ENCODE measurements around the gene CDH12.
A peak's percentile ranks its signal among the peaks of the same experiment; 100 is the strongest.
"Not testable (repeated sequence)": the region's sequence is repeated elsewhere in the genome, so short reads cannot be mapped to it uniquely, and the experiment has no call there.

Gene CDH12

DNA sequence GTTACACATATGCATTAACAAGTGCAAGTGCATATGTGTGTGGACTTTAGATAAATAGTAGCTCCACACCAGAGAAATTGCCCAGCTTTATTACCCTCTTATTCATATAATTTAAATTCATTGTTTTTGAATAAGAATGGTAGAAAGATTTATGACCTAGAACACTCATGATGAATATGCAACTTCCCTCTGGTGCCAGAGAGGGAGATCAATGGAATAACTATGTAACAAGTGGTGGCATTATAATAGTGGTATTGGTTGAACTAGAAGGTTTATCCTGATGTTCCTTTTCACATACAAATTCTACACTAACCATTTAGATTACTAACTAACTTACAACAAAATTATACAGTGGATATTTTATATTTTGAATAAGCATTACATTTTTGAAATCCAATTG, 607.4 kb downstream of the CDH12 start:
- no peak for DNase-seq
- in situ Hi-C loops (cut with MboI; ENCODE audit: low pct_unique_long_range_greater_than_20kb, low sequenced_read_pairs) = no loop called here

DNA sequence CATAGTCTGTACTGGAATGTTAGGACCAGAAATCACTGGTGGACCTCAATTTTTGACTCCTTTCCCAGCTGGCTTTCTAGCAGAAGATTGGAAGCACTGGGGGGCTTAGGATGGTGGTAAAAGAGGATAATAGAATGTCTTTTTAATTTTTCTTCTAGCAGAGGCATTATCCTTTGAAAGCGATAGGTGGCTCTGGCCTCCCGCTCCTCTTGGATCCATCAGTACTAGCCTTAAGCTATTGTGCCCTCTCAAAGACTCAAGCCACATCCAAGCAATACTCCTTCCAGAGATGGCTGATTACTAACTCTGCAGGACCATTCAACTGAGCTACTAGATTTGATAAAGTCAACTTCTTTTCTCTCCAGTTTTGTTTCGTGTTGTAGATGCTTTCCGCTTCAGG, 610.6 kb downstream of the CDH12 start:
- DNase-seq = no peak
- in situ Hi-C loops (cut with MboI; ENCODE audit: low pct_unique_long_range_greater_than_20kb, low sequenced_read_pairs) = no loop called here

DNA sequence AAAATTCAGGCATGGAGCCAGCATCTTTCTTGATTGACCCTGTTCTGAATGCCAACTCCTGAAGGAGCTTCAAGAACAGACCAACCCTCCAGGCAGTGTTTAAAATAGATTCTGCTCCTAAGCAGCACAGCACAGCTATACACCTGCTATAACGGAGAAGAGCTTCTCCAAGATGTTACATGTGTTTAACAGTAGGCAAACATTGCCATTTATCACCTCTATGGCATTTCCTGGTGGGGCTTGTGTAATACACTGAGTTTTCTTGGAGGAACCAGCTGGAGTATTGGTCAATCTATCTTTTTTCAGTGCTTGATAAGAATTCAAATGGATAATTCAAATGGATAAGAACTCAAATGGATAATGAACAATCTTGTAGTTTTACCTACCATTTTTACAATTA, 615.1 kb downstream of the CDH12 start:
- DNase-seq = no peak
- in situ Hi-C loops (cut with MboI; ENCODE audit: low pct_unique_long_range_greater_than_20kb, low sequenced_read_pairs) = no loop called here

DNA sequence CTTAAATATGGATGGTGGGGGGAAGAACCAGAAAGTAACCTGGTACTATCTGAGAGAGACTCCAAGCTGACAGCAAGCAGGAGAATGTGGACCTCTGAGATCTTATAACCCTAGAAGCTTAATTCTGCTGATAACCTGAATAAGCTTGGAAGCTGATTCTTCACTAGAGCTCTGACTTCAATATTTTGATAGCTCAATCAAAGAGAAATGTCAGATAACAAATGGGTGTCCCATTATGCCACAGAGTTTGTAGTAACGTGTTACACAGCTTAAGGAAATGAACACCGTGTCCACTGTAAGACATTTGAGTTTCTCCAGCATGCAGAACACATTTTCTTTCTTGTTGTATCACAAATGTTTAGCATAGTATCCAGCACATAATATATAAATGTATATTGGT, 626.7 kb downstream of the CDH12 start:
- in situ Hi-C loops (cut with MboI; ENCODE audit: low pct_unique_long_range_greater_than_20kb, low sequenced_read_pairs) = no loop called here
- DNase-seq = no peak

DNA sequence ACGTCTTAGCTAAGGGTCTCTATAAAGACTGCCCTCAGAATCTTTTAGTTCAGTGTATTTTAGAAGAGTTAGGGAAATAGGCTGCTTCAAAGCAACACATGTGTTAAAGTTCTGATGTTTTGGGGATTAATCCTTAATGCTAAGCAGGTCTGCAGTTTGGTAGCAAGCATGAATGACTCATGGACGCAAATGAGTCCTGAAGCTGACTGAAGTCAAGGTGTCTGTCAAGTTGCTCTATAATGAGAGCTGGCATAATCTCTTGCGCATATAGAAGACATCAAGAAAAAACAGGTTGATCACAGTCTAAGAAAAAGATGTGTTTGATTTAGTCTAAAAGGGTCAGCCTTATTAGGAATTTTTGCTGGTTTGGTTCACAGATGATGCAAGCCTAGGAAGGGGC, 630.1 kb downstream of the CDH12 start:
- in situ Hi-C loops (cut with MboI; ENCODE audit: low pct_unique_long_range_greater_than_20kb, low sequenced_read_pairs) = no loop called here

DNA sequence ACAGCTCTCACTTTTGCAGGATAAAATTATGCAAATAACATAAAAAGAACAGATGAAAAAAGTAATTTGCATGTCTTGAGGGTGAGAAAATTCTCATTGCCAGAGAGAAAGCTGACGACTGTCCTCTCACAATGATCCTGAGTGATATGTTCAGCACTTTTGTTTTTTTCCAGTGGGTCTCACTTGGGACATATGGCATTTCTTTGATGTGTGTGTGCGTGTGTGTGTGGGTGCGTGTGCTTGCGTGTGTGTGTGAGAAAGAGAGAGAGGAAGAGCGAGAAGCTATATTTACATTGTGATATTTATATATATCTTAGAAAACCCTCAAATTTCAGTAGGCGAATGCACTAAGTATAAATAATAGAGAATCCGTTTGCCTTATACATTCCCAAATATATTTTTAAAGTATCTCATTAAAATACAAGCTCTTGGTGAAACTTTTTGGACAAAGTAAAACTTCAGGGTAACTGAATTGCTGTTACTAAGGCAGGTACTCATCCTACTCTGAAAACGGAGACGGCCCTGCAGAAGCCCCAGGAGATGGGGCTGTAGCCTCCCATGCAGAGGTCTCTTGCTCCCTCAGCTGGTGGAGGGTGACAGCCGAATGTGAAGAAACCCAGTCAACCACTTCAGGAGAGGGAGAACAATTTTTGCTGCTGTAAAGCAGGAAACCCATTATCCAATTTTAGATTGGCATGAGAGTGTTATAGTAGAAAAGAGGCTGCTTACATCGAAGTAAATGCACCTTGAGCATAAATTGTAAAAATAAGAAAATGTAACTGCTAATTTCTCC, 639.2 kb downstream of the CDH12 start:
- DNase-seq = peak; percentile 1
- in situ Hi-C loops (cut with MboI; ENCODE audit: low pct_unique_long_range_greater_than_20kb, low sequenced_read_pairs) = not testable (repeated sequence)

More for the DNA sequence above, 630.1 kb downstream of the CDH12 start:
- no peak for DNase-seq

DNA sequence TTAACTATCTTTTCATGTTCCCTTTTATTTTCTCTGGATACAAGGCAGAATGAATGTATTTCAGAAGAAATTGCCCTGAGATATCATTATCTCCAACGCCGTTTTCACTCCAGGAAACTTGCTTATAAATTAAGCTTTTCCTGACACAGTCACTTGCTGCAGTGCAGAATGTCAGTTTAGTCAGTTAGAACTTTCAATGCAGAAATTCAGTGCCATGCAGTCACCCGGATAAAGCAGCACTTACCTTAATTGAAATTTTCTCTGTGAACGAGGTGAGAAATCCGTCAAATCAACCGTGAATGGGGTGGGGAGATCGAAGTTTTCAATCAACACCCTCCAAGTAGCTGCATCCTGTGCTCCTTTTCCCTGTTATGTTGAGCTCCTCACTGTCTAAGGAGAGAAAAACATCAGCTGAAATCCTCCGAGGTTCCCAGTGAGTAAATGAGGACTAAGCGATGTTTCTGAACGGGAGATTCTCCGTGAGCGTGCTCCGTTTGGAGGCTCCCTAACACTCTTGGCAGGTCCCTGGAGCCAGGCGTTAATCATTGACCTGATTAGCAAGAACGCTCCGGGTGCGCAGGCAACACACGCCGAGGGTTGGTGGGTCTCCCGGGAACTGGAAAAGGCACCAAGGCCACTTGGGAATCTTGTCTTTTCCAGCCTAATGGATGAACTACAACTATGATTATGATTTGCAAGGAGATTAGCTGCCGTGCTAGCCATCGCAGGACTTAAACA, 640.7 kb downstream of the CDH12 start:
- in situ Hi-C loops (cut with MboI; ENCODE audit: low pct_unique_long_range_greater_than_20kb, low sequenced_read_pairs); DNase-seq: not testable (repeated sequence)

DNA sequence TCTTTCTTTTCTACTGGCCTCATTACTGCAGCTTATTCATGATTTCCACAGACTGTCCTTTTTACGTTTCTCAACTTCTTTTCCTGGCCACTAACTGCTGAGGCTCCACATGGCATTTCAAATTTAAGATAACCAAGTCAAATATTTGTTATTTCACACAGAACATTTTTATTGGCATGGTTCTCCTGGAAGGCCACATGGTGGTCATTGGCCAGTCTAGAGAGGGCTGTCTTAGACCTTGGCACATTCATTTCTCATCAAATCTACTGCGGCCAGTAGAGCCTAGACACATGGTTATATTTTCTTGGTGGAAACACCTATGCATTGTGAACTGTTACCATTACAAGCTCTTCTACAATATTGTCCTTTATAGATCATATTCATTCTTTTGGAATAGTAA, 644.7 kb downstream of the CDH12 start:
- in situ Hi-C loops (cut with MboI; ENCODE audit: low pct_unique_long_range_greater_than_20kb, low sequenced_read_pairs) = not testable (repeated sequence)

DNA sequence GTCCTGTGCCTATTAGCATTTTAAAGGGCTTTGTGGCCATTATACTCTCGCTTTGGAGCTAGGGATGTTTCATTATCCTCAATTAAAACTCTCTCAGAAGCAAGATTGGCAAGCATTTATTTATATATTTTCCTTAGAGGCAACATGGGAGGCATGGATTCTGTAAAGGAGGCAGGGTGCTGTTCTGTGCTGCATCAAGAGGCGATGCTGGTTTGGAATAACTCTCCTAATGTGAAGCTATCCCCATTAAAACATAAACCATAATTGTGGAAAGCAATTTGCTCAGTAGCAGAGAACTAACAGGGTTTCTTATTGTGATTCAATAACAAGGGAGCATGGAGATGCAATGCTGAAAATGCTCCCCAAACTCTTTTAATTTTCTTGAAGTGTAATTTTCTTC, 664.5 kb downstream of the CDH12 start:
- DNase-seq; in situ Hi-C loops (cut with MboI; ENCODE audit: low pct_unique_long_range_greater_than_20kb, low sequenced_read_pairs): not testable (repeated sequence)

More for the DNA sequence above, 644.7 kb downstream of the CDH12 start:
- DNase-seq = not testable (repeated sequence)

DNA sequence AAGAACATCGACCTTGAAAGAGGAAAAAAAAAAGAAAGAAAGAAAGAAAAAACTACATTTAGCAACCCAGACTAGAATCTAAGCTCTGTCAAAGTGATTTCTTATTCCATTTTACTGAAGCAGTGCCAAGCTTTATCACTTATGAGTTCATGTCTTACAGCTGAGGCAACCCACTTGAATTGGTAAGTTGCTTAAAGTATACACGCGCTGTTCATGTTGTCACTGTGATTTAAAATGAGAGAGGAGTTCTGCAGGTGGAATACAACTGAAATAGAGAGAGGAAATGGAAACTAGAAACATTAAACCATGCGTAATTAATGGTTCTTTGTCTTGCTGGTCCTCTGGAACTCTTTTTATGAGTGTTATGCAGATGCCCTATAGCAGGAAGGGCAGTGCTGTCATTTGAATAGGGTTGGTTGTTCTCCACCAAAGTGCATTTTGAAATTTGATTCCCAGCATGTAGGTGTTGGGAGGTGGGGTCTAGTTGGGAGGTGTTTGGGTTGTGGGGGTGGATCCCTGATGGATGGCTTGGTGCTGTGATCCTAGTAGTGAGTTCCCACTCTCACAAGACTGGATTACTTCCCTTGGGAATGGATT, 665.4 kb downstream of the CDH12 start:
- DNase-seq; in situ Hi-C loops (cut with MboI; ENCODE audit: low pct_unique_long_range_greater_than_20kb, low sequenced_read_pairs): not testable (repeated sequence)

DNA sequence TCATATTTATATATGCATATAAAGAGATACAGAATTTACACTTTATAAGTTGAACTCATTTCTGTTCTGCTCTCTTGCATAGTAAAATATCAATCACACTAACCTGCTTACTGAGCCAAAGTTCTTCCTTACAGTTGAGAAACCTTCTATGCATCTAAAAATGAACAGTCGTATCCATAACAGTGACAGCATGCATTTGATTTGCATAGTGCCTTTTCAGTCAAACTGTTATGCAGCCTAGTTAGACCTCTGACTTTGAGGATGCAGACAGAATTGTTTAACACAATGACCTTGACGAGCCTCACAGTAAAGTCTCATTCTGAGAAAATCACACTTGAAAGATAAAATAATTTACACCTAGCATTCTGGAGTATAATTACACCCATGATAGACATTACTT, 683.9 kb downstream of the CDH12 start:
- in situ Hi-C loops (cut with MboI; ENCODE audit: low pct_unique_long_range_greater_than_20kb, low sequenced_read_pairs); DNase-seq: not testable (repeated sequence)

DNA sequence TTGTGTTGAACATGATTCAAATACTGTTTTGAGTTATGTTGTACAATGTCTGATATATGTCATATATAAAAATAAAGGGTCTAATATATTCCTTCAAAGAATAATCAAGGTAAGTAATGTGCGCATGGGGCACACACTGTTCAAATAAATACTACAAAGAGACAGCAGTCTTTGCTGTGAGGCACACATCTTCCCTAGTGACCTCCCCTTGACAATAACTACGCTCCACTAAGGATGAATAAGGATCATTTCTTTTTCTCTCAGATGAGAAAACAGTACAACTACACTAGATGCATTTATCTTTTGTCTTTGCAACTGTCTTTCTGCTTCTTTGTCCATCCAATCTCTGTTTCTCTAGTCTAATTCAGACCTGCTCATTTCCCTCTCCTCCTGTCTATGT, 684.4 kb downstream of the CDH12 start:
- DNase-seq; in situ Hi-C loops (cut with MboI; ENCODE audit: low pct_unique_long_range_greater_than_20kb, low sequenced_read_pairs): not testable (repeated sequence)

DNA sequence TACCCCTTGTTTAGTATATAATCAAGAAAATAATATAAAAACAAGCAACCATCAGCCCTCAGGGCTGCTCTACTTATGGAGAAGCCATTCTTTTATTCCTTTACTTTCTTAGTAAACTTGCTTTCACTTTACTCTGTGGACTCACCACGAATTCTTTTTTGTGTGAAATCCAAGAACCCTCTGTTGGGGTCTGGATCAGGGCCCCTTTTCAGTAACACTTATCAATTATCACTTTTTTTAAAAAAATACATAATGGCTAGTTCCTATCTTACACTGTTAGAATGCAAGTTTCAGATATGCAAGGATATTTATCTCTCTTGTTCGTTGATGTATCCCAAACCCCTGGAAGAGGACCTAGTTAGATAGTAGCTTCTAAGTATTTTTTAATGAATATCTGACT, 687.2 kb downstream of the CDH12 start:
- in situ Hi-C loops (cut with MboI; ENCODE audit: low pct_unique_long_range_greater_than_20kb, low sequenced_read_pairs); DNase-seq: not testable (repeated sequence)

DNA sequence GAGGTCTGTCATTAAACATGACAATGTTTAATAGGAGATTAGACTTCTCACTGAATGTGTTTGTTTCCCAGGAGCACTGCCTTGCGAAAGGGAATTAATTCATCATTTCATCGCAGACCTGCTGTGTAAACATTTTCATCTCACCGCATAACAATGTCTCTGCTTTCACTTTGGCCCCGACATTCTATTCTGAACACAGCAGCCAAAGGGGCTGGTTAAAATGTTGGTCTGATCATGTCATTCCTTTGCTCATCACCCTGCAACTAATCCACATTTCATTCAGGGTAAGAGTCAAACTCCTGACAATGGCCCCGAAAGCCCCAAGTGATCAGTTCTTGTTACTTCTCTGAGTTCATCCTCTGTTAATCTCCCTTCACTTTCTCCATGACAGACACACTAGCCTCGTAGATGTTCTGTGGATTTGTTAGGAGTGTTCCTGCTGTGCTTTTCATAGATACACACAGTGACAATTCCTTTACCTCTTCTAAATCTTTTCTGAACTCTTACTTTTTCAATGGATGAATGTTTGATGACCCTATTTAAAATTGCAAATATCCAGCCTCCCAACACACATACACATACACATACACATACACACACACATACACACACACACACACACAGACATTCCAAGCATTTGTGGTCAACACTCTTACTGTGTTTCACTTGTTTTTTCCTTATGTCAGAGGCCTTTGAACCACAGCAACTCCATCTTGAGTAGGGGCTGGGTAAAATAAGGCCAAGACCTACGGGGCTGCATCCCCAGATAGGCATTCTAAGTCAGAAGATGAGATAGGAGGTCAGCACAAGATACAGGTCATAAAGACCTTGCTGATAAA, 688.0 kb downstream of the CDH12 start:
- in situ Hi-C loops (cut with MboI; ENCODE audit: low pct_unique_long_range_greater_than_20kb, low sequenced_read_pairs); DNase-seq: not testable (repeated sequence)

DNA sequence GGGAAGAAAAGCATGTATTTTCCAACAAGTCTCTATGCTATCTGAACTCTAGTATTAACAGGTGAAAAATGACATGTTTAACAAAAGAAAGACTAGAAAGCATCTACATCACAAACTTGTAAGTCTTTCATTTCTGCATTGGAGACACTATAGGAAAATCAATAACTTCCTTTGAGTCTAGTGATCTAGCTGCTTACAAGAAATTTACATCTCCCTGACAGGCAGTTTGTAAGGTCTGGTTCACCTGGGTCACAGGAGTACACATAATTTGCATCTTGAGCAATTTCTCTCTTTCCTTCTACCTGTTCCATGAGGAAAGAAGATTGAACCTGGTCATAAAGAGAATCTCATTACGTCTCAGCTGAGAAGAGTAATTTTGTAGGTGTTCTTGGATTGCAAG, 696.2 kb downstream of the CDH12 start:
- DNase-seq = not testable (repeated sequence)

DNA sequence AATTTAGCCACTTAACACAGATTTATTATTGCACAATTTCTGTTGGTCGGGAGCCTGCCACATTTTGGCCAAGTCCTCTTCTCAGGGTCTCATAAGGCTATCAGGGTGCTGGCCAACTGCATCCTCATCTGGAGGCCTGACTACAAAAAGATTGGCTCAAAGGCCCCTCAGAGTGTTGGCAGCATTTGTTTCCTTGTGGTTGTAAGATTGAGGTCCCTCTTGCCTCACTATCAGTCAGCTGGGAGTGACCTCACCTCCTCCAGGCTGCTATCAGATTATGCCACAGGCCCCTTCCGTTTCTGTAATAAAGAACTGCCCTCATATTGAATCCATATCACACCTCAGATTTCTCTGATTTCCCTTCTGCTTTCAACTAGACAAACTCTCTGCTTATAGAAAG, 698.4 kb downstream of the CDH12 start:
- in situ Hi-C loops (cut with MboI; ENCODE audit: low pct_unique_long_range_greater_than_20kb, low sequenced_read_pairs); DNase-seq: not testable (repeated sequence)

More for the DNA sequence above, 696.2 kb downstream of the CDH12 start:
- in situ Hi-C loops (cut with MboI; ENCODE audit: low pct_unique_long_range_greater_than_20kb, low sequenced_read_pairs) = not testable (repeated sequence)

DNA sequence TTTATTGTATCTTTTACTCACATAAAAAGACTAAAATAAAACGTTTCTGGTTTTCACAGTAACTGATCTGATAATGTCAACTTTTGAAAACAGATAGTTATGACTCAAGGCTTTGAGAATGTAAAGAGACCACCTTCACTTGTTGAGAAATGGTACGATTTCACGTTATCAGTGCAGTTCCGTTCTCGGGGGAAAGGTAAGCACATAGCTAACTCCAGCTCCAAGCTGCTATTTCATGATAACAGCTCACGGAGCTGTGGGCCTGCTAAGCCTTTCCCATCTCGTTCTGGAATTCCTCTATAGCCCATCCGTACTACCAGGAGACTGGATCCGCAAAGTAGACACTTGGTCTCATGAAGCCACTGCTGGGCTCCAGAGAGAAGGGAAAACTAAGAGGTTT, 701.3 kb downstream of the CDH12 start:
- DNase-seq; in situ Hi-C loops (cut with MboI; ENCODE audit: low pct_unique_long_range_greater_than_20kb, low sequenced_read_pairs): not testable (repeated sequence)

DNA sequence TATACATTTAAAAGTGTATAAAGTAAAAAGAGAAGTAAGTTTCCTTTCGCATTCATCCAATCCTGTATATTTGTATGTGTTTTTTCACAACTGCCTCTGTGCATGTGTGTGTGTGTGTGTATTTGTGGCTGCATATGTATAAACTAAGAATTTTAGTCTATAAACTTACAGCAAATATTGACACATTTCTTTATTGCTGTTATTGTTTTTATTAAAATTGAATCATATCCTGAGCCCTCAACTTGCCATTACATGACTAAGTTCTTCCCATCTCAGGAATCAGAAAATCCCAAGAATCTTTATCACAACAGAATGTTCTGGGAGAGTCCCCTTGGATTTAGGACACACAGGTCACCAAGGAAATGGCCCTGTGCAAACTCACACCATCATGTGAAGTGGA, 712.7 kb downstream of the CDH12 start:
- in situ Hi-C loops (cut with MboI; ENCODE audit: low pct_unique_long_range_greater_than_20kb, low sequenced_read_pairs) = not testable (repeated sequence)

DNA sequence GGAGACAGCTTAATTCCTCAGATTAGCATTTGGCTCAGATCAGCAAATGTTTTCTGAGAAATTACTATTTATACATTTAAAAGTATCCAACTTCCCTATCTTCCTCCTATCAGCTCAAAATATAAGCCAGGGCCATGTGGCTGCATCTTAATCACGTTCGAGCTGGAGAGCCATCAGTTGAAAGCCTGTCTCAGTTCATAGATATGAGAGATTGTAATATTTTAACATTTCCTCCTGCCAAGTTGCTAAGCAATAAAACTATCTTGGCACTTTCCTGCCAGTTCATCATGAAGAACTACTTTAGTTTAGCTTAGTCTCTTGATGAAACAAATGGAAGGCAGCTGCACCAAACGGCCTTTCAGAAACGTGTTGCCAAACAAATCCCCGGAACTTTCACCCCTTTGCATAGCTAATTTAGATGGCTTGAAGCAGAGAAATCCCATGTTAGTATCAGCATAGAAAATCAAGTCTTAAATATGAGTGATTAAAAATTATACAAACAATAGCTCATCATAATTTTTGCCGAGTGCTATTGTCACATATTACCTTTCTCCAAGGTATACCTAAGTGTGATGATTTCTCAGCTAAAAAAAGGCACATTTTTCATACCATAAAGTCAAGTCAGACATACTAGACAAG, 713.4 kb downstream of the CDH12 start:
- DNase-seq; in situ Hi-C loops (cut with MboI; ENCODE audit: low pct_unique_long_range_greater_than_20kb, low sequenced_read_pairs): not testable (repeated sequence)

More for the DNA sequence above, 712.7 kb downstream of the CDH12 start:
- DNase-seq = not testable (repeated sequence)

Data from KBM-7 (cell line).